ENCODE data around the gene PAPOLA.

DNA sequence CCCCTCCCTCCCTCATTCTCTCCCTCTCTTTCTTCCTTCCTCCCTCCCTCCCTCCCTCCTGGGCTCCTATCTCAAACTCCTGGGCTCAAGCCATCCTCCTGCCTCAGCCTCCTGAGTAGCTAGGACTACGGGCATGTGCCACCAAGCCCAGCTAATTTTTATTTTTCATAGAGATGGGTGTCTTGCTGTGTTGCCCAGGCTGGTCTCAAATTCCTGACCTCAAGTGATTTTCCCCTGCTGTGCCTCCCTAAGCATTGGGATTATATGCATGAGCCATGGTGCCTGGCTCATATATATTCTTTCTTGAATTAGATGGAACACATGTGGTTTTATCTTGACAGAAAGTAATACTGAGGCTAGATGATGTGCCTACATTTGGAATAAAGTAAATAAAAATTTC lies 14.2 kb downstream of the PAPOLA start:
- no peak for TF ChIP-seq CTCF (IDR thresholded peaks at IDR 0.05; ENCODE audit: insufficient read depth, low read length, poor library complexity, severe bottlenecking)
- no peak for TF ChIP-seq EZH2phosphoT487 (conservative IDR thresholded peaks at IDR 0.05; ENCODE audit: low read length)
